H1 (cell line): ENCODE results near the gene TFF3. TPM values are rescaled to one million over a fixed set of nuclear protein-coding genes. Genes with fewer than 3 reads are reported as not detected.

Experiments used
- USF2 ChIP-seq: IDR thresholded peaks from 2 replicates; pipeline ENCODE4 v1.6.1; 2011; ENCODE audit warnings: low read length, improper control_type of control experiment
- polyA plus RNA-seq, 7 experiments: library from polyadenylated mRNA; depleted of rRNA in 3 of 7; stranded (reverse) in 5 of 7; unstranded in 2 of 7; fragments of >200 nt in 5 of 7; fragments of 200-250 nt in 2 of 7; gene quantifications; 1 replicate in 5 of 7; 2 replicates in 1 of 7; 4 replicates in 1 of 7; pipeline versions ENCODE4 v1.2.1 to v1.2.3, GENCODE V29; 2011 to 2013; ENCODE audit warnings: missing spikeins in 2 of 7, mixed read lengths in 2 of 7
- total RNA-seq: library from RNA; stranded (reverse); fragmentation: NEBNext Ultra II Directional; extraction: Animal tissue kit (Norgen Biotek cat#: 25700); gene quantifications from 2 replicates; pipeline ENCODE4 v1.2.1, GENCODE V29; 2021

The TFF3 gene
- total and polyA plus RNA-seq, 2 of the 8 experiments (the other 6 are each of a cell fraction or from before 2014, with no cell fraction given) = 1.7 to 6.7 TPM

GRCh38 chr21:42278451-42279149, 36.6 kb downstream of the TFF3 start (continued):
- TF ChIP-seq USF2 = no peak
